OCI-LY1 (cell line): ENCODE measurements around the gene PTPRF.

Source experiments
- H2AFZ ChIP-seq: fragments of 200-600 bp; sonication (generic), shearing (Covaris generic); 2 replicates; pipeline ENCODE4 v1.6.0; 2014; ENCODE audit warnings: antibody characterized with exemption, mild to moderate bottlenecking, low read length
- H3F3A ChIP-seq: fragments of 200-600 bp; sonication (generic), shearing (Covaris generic); 2 replicates; pipeline ENCODE4 v1.6.0; 2014; ENCODE audit warnings: mild to moderate bottlenecking, antibody characterized with exemption, low read length, moderate library complexity; ENCODE audit not compliant: insufficient read depth
- H3K27ac ChIP-seq: fragments of 200-600 bp; sonication (generic); 2 replicates; pipeline ENCODE4 v1.5.1; 2014; ENCODE audit warnings: low read length, mixed run types, mild to moderate bottlenecking, low read depth; ENCODE audit not compliant: poor library complexity, severe bottlenecking
- H3K27me3 ChIP-seq: fragments of 200-600 bp; sonication (generic); 2 replicates; pipeline ENCODE4 v1.6.0; 2014; ENCODE audit warnings: antibody characterized with exemption, mild to moderate bottlenecking, low read length, moderate library complexity; ENCODE audit not compliant: insufficient read depth
- H3K36me3 ChIP-seq: fragments of 200-600 bp; sonication (generic); 2 replicates; pipeline ENCODE4 v1.6.1; 2014; ENCODE audit warnings: mild to moderate bottlenecking, antibody characterized with exemption, low read length, moderate library complexity, mixed read lengths; ENCODE audit not compliant: insufficient read depth
- H3K4me1 ChIP-seq: fragments of 200-600 bp; sonication (generic); 2 replicates; pipeline ENCODE4 v1.5.1; 2014; ENCODE audit warnings: mild to moderate bottlenecking, low read length, moderate library complexity; ENCODE audit not compliant: insufficient read depth, severe bottlenecking
- H3K4me2 ChIP-seq: fragments of 200-600 bp; sonication (generic), shearing (Covaris generic); 2 replicates; pipeline ENCODE4 v1.6.1; 2014; ENCODE audit warnings: low read length
- H3K4me3 ChIP-seq: fragments of 200-600 bp; sonication (generic); 2 replicates; pipeline ENCODE4 v1.5.1; 2014; ENCODE audit warnings: low read length, low read depth, mild to moderate bottlenecking, mixed read lengths; ENCODE audit not compliant: poor library complexity, severe bottlenecking
- H3K79me2 ChIP-seq: fragments of 200-600 bp; shearing (Covaris generic); 2 replicates; pipeline ENCODE4 v1.6.1; 2016; ENCODE audit warnings: mixed run types, low read length, mixed read lengths; ENCODE audit not compliant: insufficient read depth
- H3K9ac ChIP-seq: fragments of 200-600 bp; sonication (generic), shearing (Covaris generic); 2 replicates; pipeline ENCODE4 v1.6.1; 2014; ENCODE audit warnings: mild to moderate bottlenecking, low read length, mixed read lengths
- H3K9me2 ChIP-seq: fragments of 200-600 bp; sonication (generic), shearing (Covaris generic); 2 replicates; pipeline ENCODE4 v1.6.1; 2014; ENCODE audit warnings: low read depth, mild to moderate bottlenecking, low read length, mixed read lengths
- H3K9me3 ChIP-seq: fragments of 200-600 bp; shearing (Covaris generic); 2 replicates; pipeline ENCODE4 v1.6.1; 2014; ENCODE audit warnings: low read length, mixed read lengths
- H4K20me1 ChIP-seq: fragments of 200-600 bp; sonication (generic), shearing (Covaris generic); 2 replicates; pipeline ENCODE4 v1.6.0; 2016; ENCODE audit warnings: mild to moderate bottlenecking, low read length; ENCODE audit not compliant: insufficient read depth
- CTCF ChIP-seq: fragments of 200-600 bp; sonication (generic), shearing (Covaris generic); IDR thresholded peaks from 2 replicates; pipeline ENCODE4 v1.5.1; 2017; ENCODE audit warnings: mild to moderate bottlenecking, antibody characterized with exemption, low read length, moderate library complexity, mixed read lengths
- EZH2 ChIP-seq: fragments of 200-600 bp; sonication (generic), shearing (Covaris generic); IDR thresholded peaks from 2 replicates; pipeline ENCODE4 v1.8.0; 2017; ENCODE audit warnings: borderline replicate concordance, mixed run types, mild to moderate bottlenecking, antibody characterized with exemption, low read length, moderate library complexity, mixed read lengths

Gene PTPRF

DNA sequence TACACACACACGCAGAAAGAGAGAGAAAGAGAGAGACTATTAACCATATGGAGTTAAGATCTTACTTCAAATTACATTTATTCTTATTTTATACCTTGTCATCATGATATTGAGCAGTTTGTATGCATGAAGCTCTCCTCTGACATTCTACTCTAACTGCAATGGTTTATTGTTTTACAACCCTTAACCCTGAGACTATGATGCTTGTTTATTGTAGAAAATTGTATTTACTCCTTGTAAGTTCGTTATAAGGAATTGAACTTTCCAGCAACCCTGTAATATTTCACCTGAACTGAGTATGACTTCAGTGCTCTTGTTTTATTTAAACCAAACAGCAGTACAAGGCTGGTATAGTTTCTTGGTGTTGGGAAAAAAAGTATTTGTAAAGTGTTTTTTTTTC lies 18.6 kb upstream of the PTPRF start:
- no peaks in the 10 kb centered on the region; the same call in 1 of the 2 replicates for H3K27me3 ChIP-seq
- TF ChIP-seq EZH2 (no peak), CTCF (no peak)
- no peaks in the 10 kb centered on the region for H3K4me1 ChIP-seq
- no peaks in the 10 kb centered on the region for H3K9me2 ChIP-seq
- no peaks in the 10 kb centered on the region for H4K20me1 ChIP-seq
- H3F3A ChIP-seq = no peaks in the 10 kb centered on the region
- no peak overlapping the region for H2AFZ ChIP-seq
- no peaks in the 10 kb centered on the region; the same call in 1 of the 2 replicates for H3K36me3 ChIP-seq
- no peak overlapping the region for H3K27ac ChIP-seq
- H3K9ac ChIP-seq = no peak overlapping the region
- no peak overlapping the region for H3K4me3 ChIP-seq
- no peak overlapping the region for H3K4me2 ChIP-seq
- H3K79me2 ChIP-seq = no peaks in the 10 kb centered on the region
- peaks cover 6% of the 10 kb centered on the region; the same call in 1 of the 2 replicates for H3K9me3 ChIP-seq

- Histone ChIP-seq H3K36me3 (no peaks in the 10 kb centered on the region; the same call in 1 of the 2 replicates), H3K79me2 (no peaks in the 10 kb centered on the region), H3F3A (no peaks in the 10 kb centered on the region), H4K20me1 (no peaks in the 10 kb centered on the region), H3K27ac (no peak overlapping the region), H3K4me2 (no peak overlapping the region), H3K9me2 (no peaks in the 10 kb centered on the region), H3K9me3 (peaks cover 6% of the 10 kb centered on the region; the same call in 1 of the 2 replicates), H3K4me3 (no peak overlapping the region), H3K4me1 (no peaks in the 10 kb centered on the region), H3K27me3 (no peaks in the 10 kb centered on the region; the same call in 1 of the 2 replicates), H2AFZ (no peak overlapping the region), H3K9ac (no peak overlapping the region)
- TF ChIP-seq EZH2 (no peak), CTCF (no peak)
Measured at GRCh38 chr1:43512681-43513080, 18.0 kb upstream of the PTPRF start.

DNA sequence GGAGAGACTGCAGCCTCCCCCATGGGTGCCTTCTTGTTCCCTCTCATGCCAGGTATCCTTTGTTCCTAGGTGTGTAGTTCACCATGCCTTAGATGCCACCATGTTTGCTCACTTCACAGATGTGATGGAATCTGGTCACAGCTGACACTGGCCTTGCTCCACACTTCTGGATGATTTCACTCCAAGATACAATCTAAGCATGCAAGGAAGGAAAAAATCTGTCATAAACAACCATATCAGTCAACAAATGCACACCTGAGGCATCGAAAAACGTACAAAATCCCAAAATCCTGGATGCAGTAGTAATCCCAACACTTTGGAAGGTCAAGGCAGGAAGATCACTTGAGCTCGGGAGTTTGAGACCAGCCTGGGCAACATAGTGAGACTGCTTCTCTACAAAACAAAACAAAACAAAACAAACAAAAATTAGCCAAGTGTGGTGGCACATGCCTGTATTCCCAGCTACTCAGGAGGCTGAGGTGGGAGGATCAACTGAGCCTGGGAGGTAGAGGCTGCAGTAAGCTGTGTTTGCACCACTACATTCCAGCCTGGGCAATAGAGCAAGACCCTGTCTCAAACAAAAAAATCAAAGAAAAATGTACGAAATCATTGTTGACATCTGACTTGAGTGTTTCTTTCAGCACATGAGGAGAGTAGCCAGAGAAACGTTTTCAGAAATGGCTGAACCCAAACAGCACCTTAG lies 17.1 kb upstream of the PTPRF start:
- H3K9me3 ChIP-seq = peaks cover 6% of the 10 kb centered on the region; the same call in 1 of the 2 replicates
- no peaks in the 10 kb centered on the region for H3K9me2 ChIP-seq
- no peak overlapping the region for H3K9ac ChIP-seq
- H3K36me3 ChIP-seq = no peaks in the 10 kb centered on the region; the same call in 1 of the 2 replicates
- no peaks in the 10 kb centered on the region for H3K4me1 ChIP-seq
- H3K27me3 ChIP-seq = no peaks in the 10 kb centered on the region; the same call in 1 of the 2 replicates
- no peaks in the 10 kb centered on the region for H3F3A ChIP-seq
- TF ChIP-seq EZH2 = no peak
- no peak for TF ChIP-seq CTCF
- H4K20me1 ChIP-seq = no peaks in the 10 kb centered on the region
- H3K79me2 ChIP-seq = no peaks in the 10 kb centered on the region
- no peak overlapping the region for H3K27ac ChIP-seq
- H3K4me2 ChIP-seq = no peak overlapping the region
- no peak overlapping the region for H3K4me3 ChIP-seq
- no peak overlapping the region for H2AFZ ChIP-seq
